ENCODE data around the gene NR5A2. TPM values are rescaled to one million over a fixed set of nuclear protein-coding genes. Genes with fewer than 3 reads are reported as not detected.
A peak's percentile ranks its signal among the peaks of the same experiment; 100 is the strongest.

NR5A2 gene
- under 1 TPM; 0.44 to 0.63 TPM for total RNA-seq

- Histone ChIP-seq H3K9me3 (no peaks in the 10 kb centered on the region), H3K4me1 (peaks cover 0 to 8% of the 10 kb centered on the region in 2 donors), H3K27me3 (peaks cover 5 to 9% of the 10 kb centered on the region in 2 donors), H3K36me3 (no peaks in the 10 kb centered on the region), H3K4me3 (peak within 1 kb of the TSS in 1 of 2 donors; percentile 48), H3K27ac (no peak within 1 kb of the TSS)
- no peak for TF ChIP-seq CTCF (IDR thresholded peaks at IDR 0.05)
- no peak for DNase-seq (ENCODE audit: low spot score)
Measured at GRCh38 chr1:200027264-200027823, at the start of gene NR5A2. Gene NR5A2, plus strand, starts transcription at chr1:200027710. Its CDS starts 138 bp downstream, at chr1:200027848.

GRCh38 chr1:199978408-199978940, 49.0 kb upstream of the NR5A2 start:
- no peaks in the 10 kb centered on the region for H3K9me3 ChIP-seq
- H3K4me1 ChIP-seq = no peaks in the 10 kb centered on the region
- no peak for DNase-seq (ENCODE audit: low spot score)
- no peak overlapping the region for H3K27ac ChIP-seq
- no peak overlapping the region for H3K4me3 ChIP-seq
- no peaks in the 10 kb centered on the region for H3K27me3 ChIP-seq
- TF ChIP-seq CTCF (IDR thresholded peaks at IDR 0.05) = no peak
- H3K36me3 ChIP-seq = no peaks in the 10 kb centered on the region

GRCh38 chr1:199979071-199979470, 48.4 kb upstream of the NR5A2 start:
- H3K9me3 ChIP-seq = no peaks in the 10 kb centered on the region
- H3K27me3 ChIP-seq = no peaks in the 10 kb centered on the region
- no peak for DNase-seq (ENCODE audit: low spot score)
- H3K4me3 ChIP-seq = no peak overlapping the region
- no peak overlapping the region for H3K27ac ChIP-seq
- TF ChIP-seq CTCF (IDR thresholded peaks at IDR 0.05) = no peak
- H3K4me1 ChIP-seq = no peaks in the 10 kb centered on the region
- H3K36me3 ChIP-seq = no peaks in the 10 kb centered on the region

- no peak overlapping the region for H3K27ac ChIP-seq
- no peak overlapping the region for H3K4me3 ChIP-seq
- no peaks in the 10 kb centered on the region for H3K27me3 ChIP-seq
- TF ChIP-seq CTCF (IDR thresholded peaks at IDR 0.05) = no peak
- no peaks in the 10 kb centered on the region for H3K4me1 ChIP-seq
- no peaks in the 10 kb centered on the region for H3K36me3 ChIP-seq
- no peaks in the 10 kb centered on the region for H3K9me3 ChIP-seq
- DNase-seq (ENCODE audit: low spot score) = no peak
Measured at GRCh38 chr1:199981584-199981983, 45.9 kb upstream of the NR5A2 start.

GRCh38 chr1:199982606-199983005, 44.9 kb upstream of the NR5A2 start:
- TF ChIP-seq CTCF (IDR thresholded peaks at IDR 0.05) = no peak
- no peaks in the 10 kb centered on the region for H3K36me3 ChIP-seq
- H3K27ac ChIP-seq = no peak overlapping the region
- H3K27me3 ChIP-seq = no peaks in the 10 kb centered on the region
- no peaks in the 10 kb centered on the region for H3K4me1 ChIP-seq
- DNase-seq (ENCODE audit: low spot score) = no peak
- no peak overlapping the region for H3K4me3 ChIP-seq
- H3K9me3 ChIP-seq = no peaks in the 10 kb centered on the region

GRCh38 chr1:199983531-199983930, 44.0 kb upstream of the NR5A2 start:
- no peak for DNase-seq (ENCODE audit: low spot score)

More at GRCh38 chr1:199983531-199983930, 44.0 kb upstream of the NR5A2 start:
- Histone ChIP-seq H3K4me1 (no peaks in the 10 kb centered on the region), H3K36me3 (no peaks in the 10 kb centered on the region), H3K27me3 (no peaks in the 10 kb centered on the region), H3K4me3 (no peak overlapping the region), H3K27ac (no peak overlapping the region), H3K9me3 (no peaks in the 10 kb centered on the region)
- TF ChIP-seq CTCF (IDR thresholded peaks at IDR 0.05) = no peak
